Activated naive CD8-positive, alpha-beta T cell treated with anti-CD3 and anti-CD28 coated beads, Interleukin-2, amount 50 U/mL, for 24 hours (primary cell): ENCODE results near the gene STKLD1.

ENCODE experiments used
- ATAC-seq: fragments of 150-1000 bp; cut with Tn5 transposase; one replicate; pipeline ENCODE4 v1.10.0; 2021
- DNase-seq: peaks from one replicate; pipeline ENCODE4 v3.0.0; 2021
- H3K27ac Mint-ChIP-seq: one replicate; pipeline ENCODE4 v1.8.0; 2021; ENCODE audit warnings: mild to moderate bottlenecking, mixed read lengths
- H3K27me3 Mint-ChIP-seq: one replicate; pipeline ENCODE4 v1.8.0; 2021; ENCODE audit warnings: mixed read lengths
- H3K36me3 Mint-ChIP-seq: one replicate; pipeline ENCODE4 v1.8.0; 2021; ENCODE audit warnings: low read depth, mixed read lengths
- H3K4me1 Mint-ChIP-seq: one replicate; pipeline ENCODE4 v1.8.0; 2021; ENCODE audit warnings: mixed read lengths
- H3K4me3 Mint-ChIP-seq: one replicate; pipeline ENCODE4 v1.8.0; 2021; ENCODE audit warnings: mild to moderate bottlenecking, moderate library complexity, mixed read lengths
- H3K9me3 Mint-ChIP-seq: one replicate; pipeline ENCODE4 v1.8.0; 2021; ENCODE audit warnings: mixed read lengths

STKLD1 gene

DNA sequence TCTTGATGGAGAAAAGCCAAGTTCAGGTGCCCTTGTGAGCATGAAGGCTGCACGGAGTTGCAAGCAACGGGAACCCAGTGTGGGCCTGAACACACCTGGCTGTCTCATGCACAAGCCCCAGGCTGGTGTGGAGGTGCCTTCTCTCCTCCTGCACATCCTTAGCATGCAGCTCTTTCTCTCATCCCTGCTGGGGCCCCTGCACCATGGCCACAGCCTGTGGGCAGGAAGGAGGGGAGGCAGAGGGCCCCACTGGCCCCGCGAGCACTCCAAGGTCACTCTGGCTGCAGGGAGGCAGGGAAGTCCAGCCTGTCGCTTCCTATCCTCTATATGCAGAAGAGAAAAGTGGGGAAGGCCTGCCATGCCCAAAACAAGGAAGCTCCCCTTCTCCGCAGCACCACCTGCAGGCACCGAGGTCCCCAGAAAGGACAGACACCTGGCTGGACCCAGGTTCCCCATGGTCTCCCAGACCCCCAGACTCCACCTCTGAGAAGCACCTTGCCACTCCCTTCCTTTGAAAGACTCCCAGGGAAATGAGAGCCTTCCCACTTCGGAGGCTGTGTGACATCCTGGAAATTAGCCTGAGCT, 18.6 kb downstream of the STKLD1 start:
- ATAC-seq: no peak
- no peak for DNase-seq
- no peaks in the 10 kb centered on the region for H3K9me3 Mint-ChIP-seq
- no peaks in the 10 kb centered on the region for H3K36me3 Mint-ChIP-seq
- peaks cover 1% of the 10 kb centered on the region for H3K27me3 Mint-ChIP-seq
- H3K4me3 Mint-ChIP-seq: no peak overlapping the region
- no peaks in the 10 kb centered on the region for H3K4me1 Mint-ChIP-seq
- H3K27ac Mint-ChIP-seq: no peak overlapping the region

DNA sequence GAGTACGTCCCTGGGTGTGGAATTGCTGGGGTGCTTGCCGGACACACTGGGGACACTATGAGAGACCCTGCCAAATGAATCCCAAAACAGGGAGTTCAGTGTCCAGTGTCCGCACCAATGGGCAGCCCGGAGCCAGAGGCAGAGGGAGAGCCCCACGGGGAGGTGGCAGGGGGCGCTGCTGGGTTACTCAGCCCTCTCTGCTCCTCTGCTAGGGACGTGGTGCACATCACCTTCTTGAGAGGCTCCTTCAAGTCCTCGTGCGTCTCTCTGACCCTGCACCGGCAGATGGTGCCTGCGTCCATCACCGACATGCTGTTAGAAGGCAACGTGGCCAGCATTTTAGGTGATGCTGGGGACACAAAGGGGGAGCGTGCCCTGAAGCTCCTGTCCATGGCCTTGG, 20.8 kb downstream of the STKLD1 start:
- DNase-seq (no peak), ATAC-seq (peak; percentile 20)
- Mint-ChIP-seq H3K9me3 (no peaks in the 10 kb centered on the region), H3K4me3 (no peak overlapping the region), H3K4me1 (no peaks in the 10 kb centered on the region), H3K27me3 (no peaks in the 10 kb centered on the region), H3K36me3 (no peaks in the 10 kb centered on the region), H3K27ac (no peak overlapping the region)

- DNase-seq: no peak
- Mint-ChIP-seq H3K4me1 (no peaks in the 10 kb centered on the region), H3K36me3 (no peaks in the 10 kb centered on the region), H3K9me3 (no peaks in the 10 kb centered on the region), H3K27ac (no peak overlapping the region), H3K27me3 (no peaks in the 10 kb centered on the region), H3K4me3 (no peak overlapping the region)
- no peak for ATAC-seq
These were observed 21.2 kb downstream of the STKLD1 start for GRCh38 chr9:133397370-133397769.

DNA sequence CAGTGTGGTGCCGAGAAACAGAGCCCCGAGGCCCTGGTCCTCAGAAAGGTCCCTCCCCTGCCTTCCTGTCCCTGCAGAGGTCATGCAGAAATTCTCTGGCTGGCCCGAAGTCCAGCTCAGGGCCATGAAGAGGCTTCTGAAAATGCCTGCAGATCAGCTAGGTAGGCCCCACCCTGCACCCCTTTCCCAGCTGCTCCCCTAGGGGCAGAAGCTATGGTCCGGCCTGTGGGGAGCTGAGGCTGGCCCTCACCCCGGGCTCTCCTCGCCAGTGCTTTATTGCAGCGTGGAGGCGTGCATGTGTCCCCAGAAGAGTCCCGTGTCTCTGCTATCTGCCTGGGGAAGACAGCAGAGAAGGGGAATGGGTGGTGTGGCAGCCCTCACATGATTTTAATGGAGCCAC, 21.7 kb downstream of the STKLD1 start:
- DNase-seq: no peak
- Mint-ChIP-seq H3K9me3 (no peaks in the 10 kb centered on the region), H3K4me3 (no peak overlapping the region), H3K27me3 (no peaks in the 10 kb centered on the region), H3K27ac (no peak overlapping the region), H3K4me1 (no peaks in the 10 kb centered on the region), H3K36me3 (no peaks in the 10 kb centered on the region)
- no peak for ATAC-seq

DNA sequence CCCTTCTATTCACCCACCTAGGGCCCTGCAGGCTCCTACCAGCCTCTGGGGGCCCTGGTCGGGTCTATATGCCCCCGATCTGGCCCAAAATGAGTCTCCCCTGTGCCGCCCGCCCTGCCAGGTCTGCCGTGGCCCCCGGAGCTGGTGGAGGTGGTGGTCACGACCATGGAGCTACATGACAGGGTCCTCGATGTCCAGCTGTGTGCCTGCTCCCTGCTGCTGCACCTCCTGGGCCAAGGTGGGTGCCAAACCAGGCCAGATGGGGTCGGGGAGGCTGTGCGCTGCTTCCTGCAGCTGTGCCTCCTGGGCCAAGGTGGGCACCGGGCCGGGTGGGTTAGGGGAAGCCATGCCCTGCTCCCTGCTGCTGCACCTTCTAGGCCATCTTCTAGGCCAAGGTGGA, 24.1 kb downstream of the STKLD1 start:
- Mint-ChIP-seq H3K4me3 (no peak overlapping the region), H3K36me3 (peaks cover 4% of the 10 kb centered on the region), H3K9me3 (no peaks in the 10 kb centered on the region), H3K4me1 (no peaks in the 10 kb centered on the region), H3K27ac (no peak overlapping the region), H3K27me3 (no peaks in the 10 kb centered on the region)
- ATAC-seq (no peak), DNase-seq (no peak)

DNA sequence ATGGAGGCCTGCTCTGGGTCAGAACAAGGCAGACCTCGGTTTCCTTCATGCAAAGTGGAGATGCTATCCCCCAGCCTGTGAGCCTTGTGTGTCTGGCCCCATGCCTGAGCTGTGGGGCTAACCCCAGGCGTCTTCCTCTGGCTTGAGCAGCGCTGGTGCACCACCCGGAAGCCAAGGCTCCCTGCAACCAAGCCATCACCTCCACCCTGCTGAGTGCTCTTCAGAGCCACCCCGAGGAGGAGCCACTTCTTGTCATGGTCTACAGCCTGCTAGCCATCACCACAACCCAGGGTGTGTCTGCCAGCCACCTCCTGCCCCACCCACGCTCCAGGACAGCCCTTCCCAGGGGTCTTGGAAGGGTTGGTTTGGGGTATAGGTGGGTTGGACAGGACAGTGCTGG, 25.4 kb downstream of the STKLD1 start:
- DNase-seq: no peak
- Mint-ChIP-seq H3K4me1 (no peaks in the 10 kb centered on the region), H3K36me3 (peaks cover 16% of the 10 kb centered on the region), H3K4me3 (no peak overlapping the region), H3K27ac (no peak overlapping the region), H3K27me3 (no peaks in the 10 kb centered on the region), H3K9me3 (no peaks in the 10 kb centered on the region)
- ATAC-seq: no peak

GRCh38 chr9:133402689-133403088, 26.5 kb downstream of the STKLD1 start:
- no peak overlapping the region for H3K4me3 Mint-ChIP-seq
- H3K36me3 Mint-ChIP-seq: peaks cover 25% of the 10 kb centered on the region
- H3K9me3 Mint-ChIP-seq: no peaks in the 10 kb centered on the region
- ATAC-seq: no peak
- peaks cover 7% of the 10 kb centered on the region for H3K4me1 Mint-ChIP-seq
- DNase-seq: no peak
- no peak overlapping the region for H3K27ac Mint-ChIP-seq
- no peaks in the 10 kb centered on the region for H3K27me3 Mint-ChIP-seq

DNA sequence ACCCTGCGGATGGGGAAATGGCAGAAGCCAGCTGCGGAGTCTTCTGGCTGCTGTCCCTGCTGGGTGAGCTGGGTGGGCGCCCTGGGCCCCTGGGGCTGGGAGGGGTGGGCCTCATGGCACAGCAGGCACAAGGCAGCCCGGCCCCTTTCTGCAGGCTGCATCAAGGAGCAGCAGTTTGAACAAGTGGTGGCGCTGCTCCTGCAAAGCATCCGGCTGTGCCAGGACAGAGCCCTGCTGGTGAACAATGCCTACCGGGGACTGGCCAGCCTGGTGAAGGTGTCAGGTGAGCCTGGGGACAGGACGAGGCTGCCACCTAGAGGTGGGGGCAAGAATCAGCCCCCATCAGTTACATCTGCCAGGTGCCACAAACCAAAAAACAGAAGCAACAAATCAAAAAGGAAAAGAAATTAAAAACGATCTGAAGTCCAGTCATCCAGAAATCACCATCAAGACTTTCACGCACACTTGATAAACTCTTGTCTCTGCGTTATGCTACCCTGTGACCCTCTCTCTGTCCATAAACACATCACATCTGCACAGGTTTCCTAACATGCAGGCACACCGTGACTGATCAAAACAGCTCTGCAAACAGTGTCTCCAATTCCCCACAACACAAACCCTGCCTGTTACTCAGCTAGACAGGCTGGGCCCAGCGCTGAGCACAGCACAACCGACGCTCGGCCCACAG, 27.7 kb downstream of the STKLD1 start:
- H3K4me3 Mint-ChIP-seq: no peak overlapping the region

DNA sequence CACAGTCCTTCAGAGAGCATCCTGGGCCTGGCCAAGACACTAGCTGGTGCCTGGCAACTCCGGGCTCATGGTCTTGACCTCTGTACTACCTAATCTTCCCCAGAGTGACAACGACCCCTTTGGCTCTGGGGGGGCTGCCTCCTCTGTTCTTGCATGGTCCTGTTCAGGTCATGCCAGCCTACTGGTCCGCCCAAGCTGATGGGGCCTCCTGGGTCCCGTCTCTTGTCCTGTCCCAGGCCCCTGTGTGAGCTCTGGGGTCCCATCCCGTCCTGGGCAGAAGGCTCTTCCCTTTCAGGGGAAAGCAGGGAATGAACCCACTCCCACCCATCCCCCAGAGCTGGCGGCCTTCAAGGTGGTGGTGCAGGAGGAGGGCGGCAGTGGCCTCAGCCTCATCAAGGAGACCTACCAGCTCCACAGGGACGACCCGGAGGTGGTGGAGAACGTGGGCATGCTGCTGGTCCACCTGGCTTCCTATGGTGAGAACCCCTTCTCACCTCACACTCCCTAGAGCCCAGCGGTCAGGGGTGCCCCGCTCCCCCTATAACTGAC, 28.4 kb downstream of the STKLD1 start:
- Mint-ChIP-seq H3K4me1 (peaks cover 7% of the 10 kb centered on the region), H3K36me3 (peaks cover 34% of the 10 kb centered on the region), H3K9me3 (no peaks in the 10 kb centered on the region), H3K27me3 (no peaks in the 10 kb centered on the region), H3K27ac (no peak overlapping the region), H3K4me3 (no peak overlapping the region)
- DNase-seq: no peak
- ATAC-seq: no peak

More for the DNA sequence above, 27.7 kb downstream of the STKLD1 start:
- Mint-ChIP-seq H3K27ac (no peak overlapping the region), H3K9me3 (no peaks in the 10 kb centered on the region), H3K4me1 (peaks cover 7% of the 10 kb centered on the region), H3K27me3 (no peaks in the 10 kb centered on the region), H3K36me3 (peaks cover 32% of the 10 kb centered on the region)
- ATAC-seq (peak; percentile 18), DNase-seq (peak; percentile 62)

- H3K4me3 Mint-ChIP-seq: no peak overlapping the region
- no peak overlapping the region for H3K27ac Mint-ChIP-seq
These were observed 29.6 kb downstream of the STKLD1 start for GRCh38 chr9:133405508-133406438.

DNA sequence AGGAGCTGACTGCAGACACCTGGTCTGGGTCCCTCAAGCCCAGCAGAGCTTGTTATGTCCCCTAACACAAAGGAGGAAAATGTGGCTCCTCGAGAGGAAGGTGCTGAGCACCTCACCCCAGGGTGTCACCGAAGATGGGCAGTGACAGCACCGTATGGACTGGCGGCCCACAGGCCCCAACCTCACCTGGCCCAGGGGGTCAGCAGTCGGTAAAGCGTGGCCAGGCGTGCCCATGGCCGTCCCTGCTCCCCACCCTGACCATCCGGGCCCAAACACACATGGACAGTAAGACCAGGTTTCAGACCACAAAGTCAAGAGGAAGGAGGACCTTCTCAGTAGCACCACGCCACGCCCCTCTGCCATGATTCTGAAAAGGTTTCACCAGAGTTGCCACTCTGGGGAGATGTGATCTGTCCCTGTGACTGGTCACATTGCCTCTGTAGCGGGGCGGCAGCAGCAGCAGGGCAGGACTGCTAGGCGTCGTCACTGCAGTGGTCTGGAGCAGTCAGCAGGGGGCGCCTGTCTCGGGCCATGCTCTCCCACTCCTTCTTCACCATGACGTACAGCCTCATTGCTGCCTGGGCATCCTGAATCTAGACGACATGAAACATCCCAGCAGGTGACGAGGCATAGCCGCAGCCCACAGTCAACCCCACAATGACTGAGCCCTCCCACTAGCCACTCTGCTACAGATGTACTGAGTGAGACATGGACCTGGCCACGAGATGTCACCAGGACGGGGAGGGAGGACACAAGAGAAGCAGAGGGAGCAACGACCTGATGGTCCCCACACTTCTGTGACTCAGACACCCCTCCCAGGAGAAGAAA, 30.5 kb downstream of the STKLD1 start:
- H3K27ac Mint-ChIP-seq: peak overlapping the region; percentile 80
- DNase-seq (peak; percentile 85), ATAC-seq (peak; percentile 94)
- H3K4me3 Mint-ChIP-seq: no peak overlapping the region
- no peaks in the 10 kb centered on the region for H3K27me3 Mint-ChIP-seq
- H3K4me1 Mint-ChIP-seq: peaks cover 8% of the 10 kb centered on the region
- peaks cover 48% of the 10 kb centered on the region for H3K36me3 Mint-ChIP-seq
- no peaks in the 10 kb centered on the region for H3K9me3 Mint-ChIP-seq

More at GRCh38 chr9:133405508-133406438, 29.6 kb downstream of the STKLD1 start:
- Mint-ChIP-seq H3K4me1 (peaks cover 8% of the 10 kb centered on the region), H3K9me3 (no peaks in the 10 kb centered on the region), H3K36me3 (peaks cover 45% of the 10 kb centered on the region), H3K27me3 (no peaks in the 10 kb centered on the region)
- no peak for ATAC-seq
- no peak for DNase-seq

DNA sequence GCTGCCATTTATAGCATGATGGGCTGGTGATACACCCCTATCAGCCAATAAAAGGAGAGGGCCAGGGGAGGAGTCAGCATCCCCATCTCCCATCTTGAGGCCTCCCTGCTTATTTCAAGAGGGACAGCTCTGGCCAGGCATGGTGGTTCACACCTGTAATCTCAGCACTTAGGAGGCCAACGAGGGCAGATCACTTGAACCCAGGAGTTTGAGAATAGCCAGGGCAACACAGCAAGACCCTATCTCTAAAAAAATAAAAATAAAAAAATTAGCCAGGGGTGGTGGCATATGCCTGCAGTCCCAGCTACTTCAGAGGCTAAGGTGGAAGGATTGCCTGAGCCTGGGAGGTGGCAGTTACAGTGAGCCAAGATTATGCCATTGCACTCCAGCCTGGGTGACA, 31.9 kb downstream of the STKLD1 start:
- Mint-ChIP-seq H3K4me1 (peaks cover 8% of the 10 kb centered on the region), H3K27ac (no peak overlapping the region), H3K36me3 (peaks cover 54% of the 10 kb centered on the region)

DNA sequence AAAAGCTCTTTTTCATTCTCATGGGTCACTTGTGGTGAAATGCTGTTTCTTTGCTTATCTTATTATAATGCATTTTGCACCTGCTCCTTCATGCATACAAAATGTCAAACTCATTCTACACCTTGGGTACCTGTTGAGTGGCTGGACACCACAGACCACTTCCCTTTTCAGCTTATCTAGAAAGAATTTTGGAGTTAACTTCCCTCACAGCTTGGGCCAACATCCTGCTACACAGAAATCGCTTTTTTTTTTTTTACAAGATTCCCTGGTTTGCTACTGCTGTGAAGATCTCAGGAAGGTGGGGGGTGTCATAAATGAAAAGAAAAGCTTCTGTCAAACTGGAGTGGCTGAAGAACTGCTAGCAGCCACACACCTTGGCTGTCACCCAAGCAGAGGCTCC, 39.0 kb downstream of the STKLD1 start:
- peak overlapping the region; percentile 90 for H3K4me3 Mint-ChIP-seq
- ATAC-seq: no peak
- peaks cover 51% of the 10 kb centered on the region for H3K36me3 Mint-ChIP-seq
- H3K4me1 Mint-ChIP-seq: peaks cover 47% of the 10 kb centered on the region
- H3K27ac Mint-ChIP-seq: no peak overlapping the region
- no peaks in the 10 kb centered on the region for H3K27me3 Mint-ChIP-seq
- no peaks in the 10 kb centered on the region for H3K9me3 Mint-ChIP-seq
- DNase-seq: no peak

More for the DNA sequence above, 31.9 kb downstream of the STKLD1 start:
- DNase-seq: no peak
- Mint-ChIP-seq H3K27me3 (no peaks in the 10 kb centered on the region), H3K4me3 (no peak overlapping the region), H3K9me3 (no peaks in the 10 kb centered on the region)
- no peak for ATAC-seq
